ELR (cell line): ENCODE data around the gene DIRAS2.
A peak's percentile ranks its signal among the peaks of the same experiment; 100 is the strongest.
"Not testable (repeated sequence)": the region's sequence is repeated elsewhere in the genome, so short reads cannot be mapped to it uniquely, and the experiment has no call there.

Experiments used
- DNase-seq: peaks from one replicate; pipeline ENCODE4 v3.0.0-alpha.2; 2015; ENCODE audit warnings: low read depth

DIRAS2 gene, protein sequence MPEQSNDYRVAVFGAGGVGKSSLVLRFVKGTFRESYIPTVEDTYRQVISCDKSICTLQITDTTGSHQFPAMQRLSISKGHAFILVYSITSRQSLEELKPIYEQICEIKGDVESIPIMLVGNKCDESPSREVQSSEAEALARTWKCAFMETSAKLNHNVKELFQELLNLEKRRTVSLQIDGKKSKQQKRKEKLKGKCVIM

DNA sequence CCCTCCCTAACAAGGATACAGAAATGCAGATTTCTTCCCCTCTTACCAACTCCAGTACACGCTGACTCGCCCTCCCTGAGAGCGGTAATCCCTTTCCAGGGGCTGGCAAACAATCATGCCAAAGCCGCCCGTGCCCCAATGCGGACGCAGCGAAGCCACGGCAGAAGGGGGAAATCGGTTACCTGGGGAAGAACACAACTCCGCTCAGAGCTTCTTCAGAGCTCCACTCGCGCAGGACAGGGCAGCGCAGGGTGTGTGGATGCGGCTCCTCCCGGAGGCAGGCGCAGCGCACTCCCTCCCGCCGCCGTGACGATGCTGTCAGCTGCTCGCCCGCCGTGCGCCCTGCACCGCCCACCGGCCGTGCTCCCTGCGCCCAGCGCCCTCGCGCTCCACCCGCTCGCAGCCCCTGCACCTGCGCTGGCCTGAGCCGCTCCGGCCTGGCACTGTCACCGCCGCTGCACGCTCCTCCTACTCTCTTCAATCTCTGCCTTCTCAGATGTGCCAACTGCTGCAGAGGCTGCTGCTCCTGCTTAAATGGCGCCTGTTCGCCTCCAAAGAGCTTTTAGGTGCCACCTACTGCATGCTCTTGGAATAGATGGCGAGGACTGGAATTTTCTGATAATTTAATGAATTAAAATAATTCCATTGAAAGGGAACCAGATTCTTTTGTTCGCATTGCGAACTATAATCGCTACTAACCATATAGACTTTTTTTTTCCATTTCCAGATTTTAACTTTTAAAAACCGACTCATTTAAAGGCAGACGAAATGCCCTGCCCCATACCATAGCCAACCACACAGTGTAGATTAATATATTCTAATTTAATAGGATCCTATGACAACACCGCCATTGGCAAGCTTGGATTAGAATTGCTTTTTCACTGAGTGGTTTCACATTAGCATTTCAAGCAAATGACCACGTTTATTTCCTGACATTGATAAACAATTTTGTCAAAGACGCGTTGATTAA, at the start of gene DIRAS2:
Gene DIRAS2 (minus strand): TSS at position 255 of the 970 bp plus-strand sequence. CDS start 28,997 bp downstream, outside the sequence.
- DNase-seq: peak; percentile 20

DNA sequence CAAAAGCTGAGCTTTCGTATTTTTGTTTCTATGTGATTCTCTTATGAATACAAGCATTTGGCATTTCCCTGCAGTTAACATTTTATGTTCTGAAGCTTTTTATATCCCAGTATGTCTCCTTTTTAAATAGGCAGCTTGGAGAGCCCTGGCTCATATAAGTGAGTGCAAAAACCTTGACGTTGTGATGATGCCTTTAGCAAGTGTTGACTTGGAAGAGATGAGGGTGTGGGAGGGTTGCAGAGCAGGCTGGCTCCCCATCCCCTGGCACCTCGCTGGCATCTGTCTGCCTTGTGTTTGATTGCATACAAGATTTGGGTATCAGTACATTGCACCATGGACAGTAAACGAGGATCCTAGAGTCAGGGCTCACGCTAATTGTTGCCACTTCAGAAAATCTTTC, 42.1 kb upstream of the DIRAS2 start:
- no peak for DNase-seq

DNA sequence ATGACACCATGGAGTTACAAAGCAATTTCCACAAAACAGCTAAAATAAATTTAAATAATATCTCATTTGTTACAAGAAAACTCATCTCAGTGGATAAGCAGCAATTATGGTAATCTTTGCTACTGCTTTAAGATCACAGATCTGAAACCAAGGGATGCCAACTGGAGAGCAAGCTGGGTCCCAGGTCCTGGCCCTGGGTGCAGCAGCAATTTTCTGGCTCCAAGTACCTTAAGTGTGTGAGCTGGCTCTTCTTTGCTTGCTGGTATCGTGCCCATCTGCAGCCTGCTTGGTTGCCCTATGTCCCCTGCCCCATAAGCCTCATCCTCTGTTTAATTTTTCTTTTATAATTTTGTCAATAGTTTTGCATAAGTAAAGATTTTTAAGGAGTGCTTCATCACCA, 41.5 kb upstream of the DIRAS2 start:
- no peak for DNase-seq

DNA sequence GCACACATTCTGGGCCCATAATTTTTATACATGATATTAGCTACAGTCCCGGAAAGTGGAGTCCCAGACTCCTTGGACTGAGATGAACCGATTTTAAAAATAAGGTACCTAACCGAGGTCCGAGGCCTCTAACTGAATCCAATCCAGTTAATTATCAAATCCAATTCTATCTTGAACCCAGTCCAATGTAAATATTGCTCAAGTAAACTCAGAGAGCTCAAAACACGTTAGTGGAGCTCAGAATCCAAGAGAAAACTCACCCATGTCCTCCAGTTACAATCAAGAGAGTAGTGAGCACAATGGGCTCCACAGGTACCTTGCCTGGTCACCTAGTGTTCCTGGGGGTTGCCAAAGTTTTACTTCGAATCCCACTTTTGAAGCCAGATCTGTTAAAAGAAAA, 37.9 kb upstream of the DIRAS2 start:
- DNase-seq: no peak

DNA sequence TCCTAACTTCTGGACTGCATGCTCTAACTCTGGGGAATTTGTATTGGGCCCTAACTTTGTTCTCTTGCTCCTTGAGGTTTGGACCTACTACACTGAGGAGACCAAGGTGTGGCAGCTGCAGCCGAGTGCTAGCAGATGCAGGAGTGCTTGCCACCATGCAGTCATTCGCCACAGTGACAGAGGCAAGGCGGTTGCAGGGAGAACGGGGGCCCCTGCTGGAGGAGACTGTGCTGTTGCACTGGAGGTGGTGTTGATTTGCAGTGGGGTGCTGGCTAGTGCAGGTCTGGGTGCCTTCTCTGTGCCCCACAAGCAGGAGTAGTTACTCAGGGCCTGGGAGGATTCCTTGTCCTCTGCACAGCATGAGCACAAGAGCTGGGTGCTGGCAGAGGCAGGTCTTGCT, 22.4 kb upstream of the DIRAS2 start:
- no peak for DNase-seq

DNA sequence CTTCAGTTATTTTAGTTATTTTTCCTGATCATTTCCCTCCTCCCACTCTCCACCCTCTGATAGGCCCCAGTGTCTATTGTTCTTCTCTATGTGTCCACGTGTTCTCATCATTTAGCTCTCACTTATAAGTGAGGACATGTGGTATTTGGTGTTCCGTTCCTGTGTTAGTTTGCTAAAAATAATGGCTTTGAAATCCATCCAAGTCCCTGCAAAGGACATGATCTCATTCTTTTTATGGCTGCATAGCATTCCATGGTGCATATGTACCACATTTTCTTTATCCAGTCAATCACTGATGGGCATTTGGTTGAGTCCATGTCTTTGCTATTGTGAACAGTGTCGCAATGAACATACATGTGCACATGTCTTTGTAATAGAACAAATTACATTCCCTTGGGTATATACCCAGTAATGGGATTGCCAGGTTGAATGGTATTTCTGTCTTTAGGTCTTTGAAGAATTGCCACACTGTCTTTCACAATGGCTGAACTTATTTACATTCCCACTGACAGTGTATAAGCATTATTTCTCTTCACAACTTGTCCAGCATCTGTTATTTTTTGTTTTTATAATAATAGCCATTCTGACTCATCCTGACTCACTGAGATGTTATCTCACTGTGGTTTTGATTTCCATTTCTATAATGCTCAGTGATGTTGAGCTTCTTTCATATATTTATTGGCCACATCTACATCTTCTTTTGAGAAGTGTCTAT, 17.2 kb upstream of the DIRAS2 start:
- peak; percentile 58 for DNase-seq

DNA sequence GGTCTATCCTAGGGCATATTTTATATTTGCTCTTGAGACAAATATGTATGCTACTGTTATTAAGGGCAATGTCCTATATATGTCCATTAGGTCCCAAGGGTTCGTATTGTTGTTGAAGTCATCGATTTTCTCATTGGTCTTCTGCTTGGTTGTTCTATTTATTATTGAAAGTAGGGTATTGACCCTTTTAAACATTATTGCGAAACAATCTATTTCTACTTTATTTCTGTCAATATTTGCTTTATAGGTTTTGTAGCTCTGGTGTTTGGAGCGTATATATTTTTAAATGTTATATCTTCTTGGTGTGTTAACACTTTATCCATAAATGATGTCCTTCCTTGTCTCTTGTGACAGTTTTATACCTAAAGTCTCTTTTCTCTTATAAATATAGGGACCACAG, 16.2 kb upstream of the DIRAS2 start:
- DNase-seq: no peak

DNA sequence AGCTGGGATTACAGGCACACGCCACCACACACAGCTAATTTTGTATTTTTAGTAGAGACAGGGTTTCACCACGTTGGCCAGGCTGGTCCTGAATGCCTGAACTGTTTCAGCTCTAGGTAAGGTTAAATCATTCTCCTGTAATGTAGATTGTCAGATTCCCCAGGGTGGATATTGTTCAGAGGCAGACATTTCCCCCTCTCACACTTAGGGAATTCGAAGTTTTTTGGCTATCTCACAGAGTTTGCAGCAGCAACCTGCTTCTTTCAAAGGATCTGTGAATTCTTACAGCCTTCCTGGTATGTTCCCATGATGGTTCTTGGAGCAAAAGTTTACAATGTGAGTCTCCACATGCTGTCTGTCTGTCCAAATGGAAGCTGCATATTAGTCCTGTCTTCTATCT, 15.6 kb upstream of the DIRAS2 start:
- DNase-seq: no peak

DNA sequence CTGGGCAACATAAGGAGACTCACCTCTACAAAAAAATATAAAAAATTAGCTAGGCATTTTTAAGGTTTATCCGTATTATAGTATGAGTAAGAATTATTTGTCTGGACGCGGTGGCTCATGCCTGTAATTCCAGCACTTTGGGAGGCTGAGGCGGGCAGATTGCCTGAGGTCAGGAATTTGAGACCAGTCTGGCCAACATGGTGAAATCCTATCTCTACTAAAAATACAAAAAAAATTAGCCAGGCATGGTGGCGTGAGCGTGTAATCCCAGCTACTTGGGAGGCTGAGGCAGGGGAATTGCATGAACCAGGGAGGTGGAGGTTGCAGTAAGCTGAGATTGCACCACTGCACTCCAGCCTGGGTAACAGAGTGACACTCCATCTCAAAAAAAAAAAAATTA, 14.3 kb upstream of the DIRAS2 start:
- not testable (repeated sequence) for DNase-seq

DNA sequence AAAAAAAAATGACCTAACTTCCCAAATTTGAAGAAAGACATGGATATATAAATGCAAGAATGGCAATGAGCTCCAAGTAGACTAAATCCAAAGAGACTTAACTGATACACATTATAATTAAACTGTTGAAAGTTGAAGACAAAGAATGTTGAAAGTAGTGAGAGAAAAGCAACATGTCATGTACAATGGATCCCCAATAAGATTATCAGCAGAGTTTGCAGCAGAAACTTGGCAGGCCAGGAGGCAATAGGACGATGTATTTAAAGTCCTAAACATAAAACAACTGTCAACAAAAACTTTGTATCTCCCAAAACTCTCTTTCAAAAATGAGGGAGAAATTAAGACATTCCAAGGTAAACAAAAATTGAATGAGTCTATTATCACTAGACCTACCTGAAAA, 8.6 kb upstream of the DIRAS2 start:
- no peak for DNase-seq

DNA sequence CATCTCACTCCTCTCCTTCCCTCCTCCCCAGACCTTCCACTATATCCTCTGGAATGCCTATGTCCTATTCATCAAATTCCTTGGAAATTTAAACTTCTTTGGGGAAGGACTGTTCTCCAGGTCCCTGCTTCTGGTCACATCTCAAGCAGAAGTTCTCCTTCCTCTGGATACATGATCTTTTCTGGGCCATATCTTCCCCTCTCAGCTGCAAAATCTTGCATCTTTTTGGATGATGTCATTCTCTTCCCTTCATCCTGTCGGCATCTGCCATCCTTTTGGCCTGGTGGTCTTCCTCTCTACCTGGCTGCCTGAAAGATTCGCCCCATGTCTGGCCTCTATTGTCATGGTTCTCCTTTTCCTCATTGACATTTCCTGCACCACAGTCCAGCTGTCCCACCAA, 5.2 kb upstream of the DIRAS2 start:
- no peak for DNase-seq

DNA sequence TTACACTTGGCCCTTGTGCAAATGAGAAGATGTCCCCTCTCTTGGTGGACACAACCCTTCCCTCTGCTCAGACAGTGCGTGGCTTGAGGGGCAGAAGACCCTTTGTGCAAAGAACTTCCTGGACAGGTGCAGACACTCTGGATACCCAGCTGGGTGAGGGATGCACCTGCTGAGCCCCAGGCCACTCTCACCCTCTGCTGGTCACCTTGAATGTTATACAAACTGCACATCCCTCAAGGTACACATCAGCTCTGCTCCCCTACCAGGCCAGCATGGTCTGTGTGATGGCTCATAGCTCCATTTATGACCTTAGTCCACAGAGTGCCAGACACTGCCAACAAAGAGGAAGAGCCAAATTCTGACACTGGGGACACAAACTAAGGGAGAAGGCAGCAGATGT, 3.1 kb upstream of the DIRAS2 start:
- no peak for DNase-seq

DNA sequence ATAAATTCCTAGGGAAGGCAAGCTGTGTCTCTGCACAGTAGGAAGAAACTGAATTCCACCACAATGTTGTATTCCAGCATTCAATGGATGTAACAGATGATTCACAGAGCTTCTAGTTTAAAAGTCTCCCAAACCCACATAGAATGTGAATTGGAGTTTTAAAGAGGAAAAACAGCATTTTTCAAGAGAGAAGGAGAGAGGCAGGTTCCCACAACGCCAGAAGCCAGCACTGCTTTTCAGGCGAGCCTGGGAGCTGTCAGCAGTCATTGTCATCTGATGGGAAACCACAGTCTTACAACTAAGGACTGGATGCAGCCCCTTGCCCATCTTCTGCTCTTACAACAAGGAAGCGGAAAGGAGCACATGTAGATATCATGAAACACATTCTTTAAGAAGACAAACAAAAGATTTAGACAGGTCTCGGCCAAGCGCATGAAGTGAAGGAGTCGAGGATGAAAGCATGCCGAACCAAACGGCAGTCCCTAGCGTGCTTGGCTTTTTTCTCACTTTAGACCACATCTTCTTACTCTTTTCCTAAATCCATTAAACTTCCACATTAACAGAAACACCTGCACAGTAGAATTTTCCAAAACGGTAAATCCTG, 638 bp downstream of the DIRAS2 start:
- no peak for DNase-seq

DNA sequence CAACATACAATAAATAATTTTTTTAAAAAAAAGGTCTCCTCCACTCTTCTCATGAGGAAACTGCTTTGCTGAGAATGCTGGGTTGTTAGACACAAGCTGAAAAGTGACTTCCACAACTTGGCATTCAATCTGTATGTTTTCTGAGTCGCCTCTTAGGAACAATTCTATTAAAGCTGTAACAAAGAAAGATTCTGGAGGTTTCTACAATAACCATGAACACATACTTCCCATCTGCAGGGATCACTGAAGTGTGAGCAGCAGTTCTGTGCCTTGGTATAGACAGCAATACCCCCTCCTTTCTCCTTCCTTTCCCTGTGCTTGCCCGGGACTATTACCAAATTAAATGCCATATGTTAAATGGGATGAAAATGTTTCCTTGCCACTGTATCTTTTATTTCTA, 1.5 kb downstream of the DIRAS2 start:
- DNase-seq: no peak

DNA sequence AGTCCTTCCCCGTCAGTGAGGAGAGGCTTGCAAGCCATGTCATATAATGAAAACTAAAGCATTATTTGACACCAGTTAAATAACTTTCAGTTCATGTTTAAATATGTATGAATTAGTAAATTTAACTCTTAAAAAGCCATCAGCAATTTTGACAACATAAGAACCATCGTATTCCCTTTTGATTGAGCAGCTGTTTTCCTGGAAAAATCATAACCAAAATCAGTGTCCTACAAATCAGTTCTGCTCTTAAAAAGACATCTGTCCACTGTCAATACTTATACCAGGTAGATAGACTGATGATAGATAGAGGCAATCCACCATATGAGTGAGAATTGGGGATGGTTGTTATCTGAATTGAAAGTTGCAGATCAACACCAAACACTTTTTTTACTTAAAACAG, 2.3 kb downstream of the DIRAS2 start:
- DNase-seq: no peak

DNA sequence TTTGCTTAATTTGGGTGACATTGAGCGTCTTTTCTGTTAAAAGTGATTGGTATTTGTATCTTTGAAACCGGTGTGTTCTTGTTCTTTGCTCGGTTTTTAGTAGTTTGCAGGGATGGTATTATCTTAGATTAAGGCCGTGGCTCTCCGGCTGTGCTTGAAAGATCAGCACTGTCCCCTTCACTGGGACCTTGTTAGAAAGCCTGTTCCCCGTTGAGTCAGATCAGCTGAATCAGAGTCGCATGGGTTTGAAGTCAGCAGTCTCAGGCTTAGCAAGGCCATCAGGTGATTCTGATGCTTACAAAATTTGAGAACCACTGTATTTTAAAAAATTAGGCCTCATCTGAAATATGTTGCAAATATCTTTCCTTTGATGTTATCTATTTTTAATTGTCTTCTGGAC, 5.0 kb downstream of the DIRAS2 start:
- no peak for DNase-seq

DNA sequence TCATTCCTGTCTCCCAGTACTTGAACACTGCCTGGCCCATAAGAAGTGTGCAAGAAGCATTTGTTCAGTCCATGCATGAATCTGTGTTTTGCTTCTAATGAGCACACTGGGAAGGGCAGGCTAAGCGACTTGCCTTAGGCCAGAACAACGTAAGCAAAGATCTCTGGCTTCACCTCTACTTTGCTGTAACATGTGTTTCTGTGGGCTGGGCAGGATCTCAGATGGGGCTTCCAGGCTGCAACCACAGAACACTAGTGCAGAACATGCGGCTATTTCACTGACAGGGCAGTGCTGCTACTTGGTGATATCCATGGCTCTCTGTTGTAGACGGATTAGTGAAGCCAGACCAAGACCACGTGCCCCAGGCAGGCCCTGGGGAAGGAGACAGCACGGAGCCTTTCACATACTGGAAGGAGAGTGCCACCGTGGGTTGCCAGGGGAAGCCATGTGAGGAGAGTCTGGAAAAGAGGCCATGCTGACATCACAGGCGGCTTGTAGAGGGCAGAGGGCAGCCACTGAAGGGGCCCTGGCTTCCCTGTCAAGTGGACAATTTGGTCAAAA, 9.9 kb downstream of the DIRAS2 start:
- no peak for DNase-seq

DNA sequence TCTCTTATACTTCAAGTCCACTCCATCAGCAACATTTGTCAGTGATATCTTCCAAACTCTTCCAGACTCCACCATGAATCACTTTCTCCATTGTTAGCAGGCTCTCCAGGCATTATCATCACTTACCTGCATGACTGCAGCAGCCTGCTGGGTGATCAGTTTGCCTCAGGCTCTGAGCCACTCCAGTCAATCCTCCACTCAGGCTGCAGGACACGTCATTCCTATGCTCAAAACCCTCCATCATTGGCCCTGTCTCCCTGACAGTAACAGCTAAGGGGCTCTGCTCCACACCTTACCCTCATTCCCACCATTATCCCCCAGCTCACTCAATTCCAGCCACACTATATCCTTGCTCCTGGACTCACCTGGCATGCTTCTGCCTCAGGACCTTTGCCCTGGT, 10.7 kb downstream of the DIRAS2 start:
- no peak for DNase-seq

DNA sequence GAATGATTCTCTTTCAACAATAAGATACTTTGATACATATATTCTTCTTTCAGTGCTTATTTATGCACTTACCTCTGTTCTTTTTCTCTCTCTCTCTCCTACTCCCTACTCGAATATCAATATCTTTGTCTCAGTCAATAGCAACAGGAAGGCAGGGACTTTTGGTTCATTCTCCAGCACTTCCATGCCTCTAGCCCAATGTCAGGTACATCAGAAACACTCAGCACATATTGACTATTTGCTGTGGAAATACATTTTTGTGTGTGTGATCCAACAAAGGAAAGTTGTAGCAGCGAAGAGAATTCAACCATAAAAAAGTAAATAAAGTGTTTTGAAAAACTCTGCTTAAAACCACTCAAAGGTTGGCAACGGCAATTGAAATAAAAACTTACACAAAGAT, 12.6 kb downstream of the DIRAS2 start:
- DNase-seq: no peak

DNA sequence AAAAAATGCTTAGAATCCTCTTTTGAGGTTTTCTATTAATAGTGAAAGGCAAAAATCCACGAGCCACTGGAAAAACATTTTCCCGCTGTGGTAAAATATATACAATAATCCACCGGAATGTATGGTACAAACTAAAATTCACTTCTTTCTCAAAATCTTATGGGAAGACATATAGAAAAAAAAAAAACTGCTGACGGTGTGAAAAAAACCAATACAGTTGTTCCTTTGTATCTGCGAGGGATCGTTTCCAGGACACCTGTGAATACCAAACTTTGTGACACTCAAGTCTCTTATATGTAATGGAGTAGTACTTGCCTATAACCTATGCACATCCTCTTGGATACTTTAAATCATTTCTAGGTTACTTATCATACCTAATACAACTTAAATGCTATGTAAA, 13.3 kb downstream of the DIRAS2 start:
- no peak for DNase-seq

DNA sequence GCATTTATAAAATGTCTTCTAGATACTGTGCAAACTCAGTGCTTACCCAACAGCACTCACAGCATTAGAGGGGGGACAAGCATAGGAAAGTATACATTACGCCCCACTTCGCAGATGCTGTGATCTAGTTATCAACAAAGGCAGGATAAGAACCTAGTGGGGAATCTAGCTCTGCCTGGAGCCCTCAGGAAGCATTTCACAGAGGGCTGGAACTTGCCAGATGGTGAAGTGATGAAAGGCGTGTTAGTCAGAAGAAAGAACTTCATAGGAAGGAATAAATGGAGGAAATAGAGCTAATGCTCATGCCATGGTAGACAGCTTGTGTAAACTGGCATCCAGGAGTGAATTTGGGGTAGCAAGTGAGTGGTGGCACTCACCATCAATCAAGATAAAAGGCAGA, 25.8 kb downstream of the DIRAS2 start:
- no peak for DNase-seq

DNA sequence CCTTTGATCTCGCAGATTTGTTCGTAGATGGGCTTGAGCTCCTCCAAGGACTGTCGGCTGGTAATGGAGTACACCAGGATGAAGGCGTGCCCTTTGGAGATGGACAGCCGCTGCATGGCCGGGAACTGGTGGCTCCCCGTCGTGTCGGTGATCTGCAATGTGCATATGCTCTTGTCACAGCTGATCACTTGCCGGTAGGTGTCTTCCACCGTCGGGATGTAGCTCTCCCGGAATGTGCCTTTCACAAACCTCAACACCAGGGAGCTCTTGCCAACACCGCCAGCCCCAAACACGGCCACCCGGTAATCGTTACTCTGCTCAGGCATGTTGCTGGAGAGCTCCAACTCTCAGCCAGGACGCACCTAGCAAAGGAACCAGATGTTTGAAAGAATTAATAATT, 29.1 kb downstream of the DIRAS2 start:
- no peak for DNase-seq
